Breast epithelium (tissue), 4 donors: ENCODE results near the gene RBM5. TPM values are rescaled to one million over a fixed set of nuclear protein-coding genes. Genes with fewer than 3 reads are reported as not detected.

Experiments used
- DNase-seq, 2 donors: peaks; one replicate each; pipeline ENCODE4 v3.0.0-alpha.2; 2019; ENCODE audit warnings: low spot score in 2 of 2
- H3K27ac ChIP-seq, 2 donors: fragments of 200-600 bp; sonication (generic) in 1 of 2; one replicate each; pipeline ENCODE4 v1.5.1; 2016 to 2019; ENCODE audit warnings: mild to moderate bottlenecking in 1 of 2
- H3K27me3 ChIP-seq, 2 donors: fragments of 200-600 bp; sonication (generic) in 1 of 2; one replicate each; pipeline versions ENCODE4 v1.5.1 to v1.6.0; 2017 to 2019; ENCODE audit warnings: control low read depth in 1 of 2, mild to moderate bottlenecking in 1 of 2
- H3K36me3 ChIP-seq: fragments of 200-600 bp; one replicate; pipeline ENCODE4 v1.5.1; 2019
- H3K4me1 ChIP-seq, 2 donors: fragments of 200-600 bp; sonication (generic); one replicate each; pipeline ENCODE4 v1.5.1; 2016 to 2019; ENCODE audit warnings: control low read depth in 1 of 2
- H3K4me3 ChIP-seq, 3 donors: fragments of 200-600 bp; sonication (generic); 1 replicate in 2 of 3; 2 replicates in 1 of 3; pipeline ENCODE4 v1.5.1; 2016 to 2019; ENCODE audit warnings: mild to moderate bottlenecking in 3 of 3, moderate library complexity in 2 of 3
- H3K9me3 ChIP-seq, 2 donors: fragments of 200-600 bp; sonication (generic) in 1 of 2; one replicate each; pipeline ENCODE4 v1.5.1; 2016 to 2019; ENCODE audit warnings: control low read depth in 1 of 2
- POLR2A ChIP-seq: fragments of 450-650 bp; IDR thresholded peaks from one replicate; pipeline ENCODE4 v1.6.1; 2016; ENCODE audit warnings: antibody characterized with exemption, mild to moderate bottlenecking, moderate library complexity
- POLR2AphosphoS5 ChIP-seq, 3 donors: sonication (generic); formaldehyde crosslinking; IDR thresholded peaks; one replicate each; pipeline ENCODE4 v1.6.1; 2017; ENCODE audit warnings: antibody characterized with exemption in 3 of 3
- intact Hi-C: fragments of 100-400 bp; cut with DNase I; formaldehyde crosslinking; loops from one replicate; pipeline ENCODE4 v1.15.1; 2023; ENCODE audit warnings: low total_unique reads
- total RNA-seq, 3 donors: library from RNA; depleted of rRNA; stranded (reverse); fragments of >200 nt; gene quantifications; one replicate each; pipeline ENCODE4 v1.1.0, GENCODE V29; 2016
- TF ChIP-seq, protein P1 (sequence below), 3 donors: fragments of 450-650 bp; IDR thresholded peaks; one replicate each; pipeline ENCODE4 v1.5.1; 2016 to 2017; ENCODE audit warnings: antibody characterized with exemption in 3 of 3, mild to moderate bottlenecking in 3 of 3, moderate library complexity in 3 of 3

RBM5 gene
- total RNA-seq, 3 donors from 2014 or later = 214 to 343 (median 296) TPM

GRCh38 chr3:50134367-50134766 lies 45.6 kb downstream of the RBM5 start:
- TF ChIP-seq POLR2AphosphoS5 (IDR thresholded peaks at IDR 0.05) (no peak), POLR2A (no peak)
- TF ChIP-seq, protein P1, sequence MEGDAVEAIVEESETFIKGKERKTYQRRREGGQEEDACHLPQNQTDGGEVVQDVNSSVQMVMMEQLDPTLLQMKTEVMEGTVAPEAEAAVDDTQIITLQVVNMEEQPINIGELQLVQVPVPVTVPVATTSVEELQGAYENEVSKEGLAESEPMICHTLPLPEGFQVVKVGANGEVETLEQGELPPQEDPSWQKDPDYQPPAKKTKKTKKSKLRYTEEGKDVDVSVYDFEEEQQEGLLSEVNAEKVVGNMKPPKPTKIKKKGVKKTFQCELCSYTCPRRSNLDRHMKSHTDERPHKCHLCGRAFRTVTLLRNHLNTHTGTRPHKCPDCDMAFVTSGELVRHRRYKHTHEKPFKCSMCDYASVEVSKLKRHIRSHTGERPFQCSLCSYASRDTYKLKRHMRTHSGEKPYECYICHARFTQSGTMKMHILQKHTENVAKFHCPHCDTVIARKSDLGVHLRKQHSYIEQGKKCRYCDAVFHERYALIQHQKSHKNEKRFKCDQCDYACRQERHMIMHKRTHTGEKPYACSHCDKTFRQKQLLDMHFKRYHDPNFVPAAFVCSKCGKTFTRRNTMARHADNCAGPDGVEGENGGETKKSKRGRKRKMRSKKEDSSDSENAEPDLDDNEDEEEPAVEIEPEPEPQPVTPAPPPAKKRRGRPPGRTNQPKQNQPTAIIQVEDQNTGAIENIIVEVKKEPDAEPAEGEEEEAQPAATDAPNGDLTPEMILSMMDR (IDR thresholded peaks at IDR 0.05) = no peak
- H3K4me3 ChIP-seq = no peak overlapping the region
- H3K9me3 ChIP-seq = no peaks in the 10 kb centered on the region
- H3K36me3 ChIP-seq = no peaks in the 10 kb centered on the region
- no peaks in the 10 kb centered on the region for H3K27me3 ChIP-seq
- no peak overlapping the region for H3K27ac ChIP-seq
- peaks cover 4 to 15% of the 10 kb centered on the region in 2 donors for H3K4me1 ChIP-seq
- DNase-seq = no peak
- intact Hi-C loops = no loop called here

- TF ChIP-seq POLR2A = no peak
- TF ChIP-seq POLR2AphosphoS5 (IDR thresholded peaks at IDR 0.05) = no peak
- TF ChIP-seq, protein P1 (IDR thresholded peaks at IDR 0.05) = no peak
- no peak overlapping the region for H3K27ac ChIP-seq
- H3K4me3 ChIP-seq = no peak overlapping the region
- H3K27me3 ChIP-seq = no peaks in the 10 kb centered on the region
- H3K36me3 ChIP-seq = no peaks in the 10 kb centered on the region
- DNase-seq = no peak
- intact Hi-C loops = no loop called here
- H3K9me3 ChIP-seq = no peaks in the 10 kb centered on the region
- peaks cover 4 to 15% of the 10 kb centered on the region in 2 donors for H3K4me1 ChIP-seq
Measured at GRCh38 chr3:50135964-50136363, 47.2 kb downstream of the RBM5 start.

DNA sequence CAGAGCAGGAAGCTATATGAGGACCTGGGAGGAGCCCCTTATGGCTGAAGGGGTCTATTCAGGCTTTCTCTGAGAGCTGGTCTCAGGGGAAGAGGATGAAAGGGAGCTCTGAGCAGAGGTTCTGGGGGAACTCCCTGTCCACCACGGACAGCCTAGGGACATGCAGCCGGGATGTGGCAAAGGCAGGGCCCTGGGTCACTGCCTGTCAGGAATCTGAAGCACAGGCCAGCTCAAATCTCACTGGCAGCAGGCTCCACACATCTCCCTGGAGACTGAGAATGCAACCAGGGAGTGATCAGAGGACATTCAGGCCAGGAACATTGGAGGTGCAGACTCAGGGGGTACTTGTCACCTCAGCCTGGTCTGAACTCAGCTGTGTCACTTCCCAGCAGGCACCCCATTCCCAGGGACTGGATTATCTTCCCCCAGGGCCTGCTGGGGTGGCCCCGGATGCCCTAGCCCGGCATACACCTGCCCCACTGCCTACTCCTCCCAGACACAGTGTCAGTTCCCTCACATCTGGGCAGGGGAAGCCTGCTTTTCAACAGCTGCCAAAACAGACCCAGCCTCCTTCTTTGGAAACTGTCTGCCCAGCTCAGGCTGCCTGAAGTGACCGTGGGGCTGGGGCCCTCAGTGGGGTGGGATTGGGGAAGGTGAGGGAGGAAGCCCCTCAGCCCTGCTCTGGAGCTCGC lies 48.1 kb downstream of the RBM5 start:
- H3K27ac ChIP-seq = peak overlapping the region in 1 of 2 donors; percentile 56
- H3K4me3 ChIP-seq = no peak overlapping the region
- no peaks in the 10 kb centered on the region for H3K9me3 ChIP-seq
- no peak for DNase-seq
- H3K4me1 ChIP-seq = peaks cover 4 to 15% of the 10 kb centered on the region in 2 donors
- no peaks in the 10 kb centered on the region for H3K27me3 ChIP-seq
- no peaks in the 10 kb centered on the region for H3K36me3 ChIP-seq
- intact Hi-C loops = no loop called here
- TF ChIP-seq, protein P1 (IDR thresholded peaks at IDR 0.05) = no peak
- TF ChIP-seq POLR2A (no peak), POLR2AphosphoS5 (IDR thresholded peaks at IDR 0.05) (no peak)

GRCh38 chr3:50137531-50137930 lies 48.8 kb downstream of the RBM5 start:
- intact Hi-C loops = no loop called here
- Histone ChIP-seq H3K27me3 (no peaks in the 10 kb centered on the region), H3K27ac (peak overlapping the region in 1 of 2 donors; percentile 56), H3K36me3 (no peaks in the 10 kb centered on the region), H3K4me1 (peaks cover 4 to 15% of the 10 kb centered on the region in 2 donors), H3K9me3 (no peaks in the 10 kb centered on the region), H3K4me3 (no peak overlapping the region)
- no peak for DNase-seq
- TF ChIP-seq POLR2A = no peak
- TF ChIP-seq, protein P1 (IDR thresholded peaks at IDR 0.05) = no peak
- no peak for TF ChIP-seq POLR2AphosphoS5 (IDR thresholded peaks at IDR 0.05)

GRCh38 chr3:50138266-50139200 lies 49.8 kb downstream of the RBM5 start:
- no peak for DNase-seq
- Histone ChIP-seq H3K4me3 (no peak overlapping the region), H3K36me3 (no peaks in the 10 kb centered on the region), H3K9me3 (no peaks in the 10 kb centered on the region), H3K27ac (no peak overlapping the region), H3K27me3 (no peaks in the 10 kb centered on the region), H3K4me1 (peaks cover 4 to 15% of the 10 kb centered on the region in 2 donors)
- no peak for TF ChIP-seq POLR2AphosphoS5 (IDR thresholded peaks at IDR 0.05)
- no peak for TF ChIP-seq POLR2A
- TF ChIP-seq, protein P1 (IDR thresholded peaks at IDR 0.05) = no peak
- intact Hi-C loops = no loop called here
